ENCODE results near the gene SYNE2.

DNA sequence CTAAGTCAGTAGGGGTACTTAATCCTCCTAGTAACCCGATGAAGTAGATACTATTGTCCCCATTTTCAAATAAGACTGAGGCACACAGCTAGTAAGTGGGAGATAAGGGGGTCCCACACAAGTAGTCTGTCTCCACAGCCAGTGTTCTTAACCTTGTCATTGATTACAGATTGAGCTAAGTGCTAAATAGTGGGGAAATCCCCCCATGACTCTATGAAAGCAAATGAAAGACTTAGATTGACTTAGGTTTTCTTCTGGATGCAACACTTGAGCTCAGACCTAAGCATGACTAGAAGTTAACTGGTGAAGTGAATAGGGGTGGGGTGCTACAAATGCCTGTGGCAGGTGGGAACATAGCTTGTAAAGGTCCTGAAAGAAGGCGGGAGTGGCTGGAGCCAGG is 73.8 kb downstream of the SYNE2 start:
- TF ChIP-seq, protein P1, sequence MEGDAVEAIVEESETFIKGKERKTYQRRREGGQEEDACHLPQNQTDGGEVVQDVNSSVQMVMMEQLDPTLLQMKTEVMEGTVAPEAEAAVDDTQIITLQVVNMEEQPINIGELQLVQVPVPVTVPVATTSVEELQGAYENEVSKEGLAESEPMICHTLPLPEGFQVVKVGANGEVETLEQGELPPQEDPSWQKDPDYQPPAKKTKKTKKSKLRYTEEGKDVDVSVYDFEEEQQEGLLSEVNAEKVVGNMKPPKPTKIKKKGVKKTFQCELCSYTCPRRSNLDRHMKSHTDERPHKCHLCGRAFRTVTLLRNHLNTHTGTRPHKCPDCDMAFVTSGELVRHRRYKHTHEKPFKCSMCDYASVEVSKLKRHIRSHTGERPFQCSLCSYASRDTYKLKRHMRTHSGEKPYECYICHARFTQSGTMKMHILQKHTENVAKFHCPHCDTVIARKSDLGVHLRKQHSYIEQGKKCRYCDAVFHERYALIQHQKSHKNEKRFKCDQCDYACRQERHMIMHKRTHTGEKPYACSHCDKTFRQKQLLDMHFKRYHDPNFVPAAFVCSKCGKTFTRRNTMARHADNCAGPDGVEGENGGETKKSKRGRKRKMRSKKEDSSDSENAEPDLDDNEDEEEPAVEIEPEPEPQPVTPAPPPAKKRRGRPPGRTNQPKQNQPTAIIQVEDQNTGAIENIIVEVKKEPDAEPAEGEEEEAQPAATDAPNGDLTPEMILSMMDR (conservative IDR thresholded peaks at IDR 0.05; ENCODE audit: low read length) = no peak
- TF ChIP-seq EZH2phosphoT487 (IDR thresholded peaks at IDR 0.05; ENCODE audit: borderline replicate concordance, low read depth, low read length) = no peak
